Measurements from ENCODE around the gene ANKRD16.
"Not testable (repeated sequence)": the region's sequence is repeated elsewhere in the genome, so short reads cannot be mapped to it uniquely, and the experiment has no call there.

ANKRD16 gene

GRCh38 chr10:5889624-5890451 lies at the start of gene ANKRD16, which contains the start of gene FBH1:
Gene ANKRD16, minus strand, starts transcription at chr10:5889893. Its CDS starts 539 bp downstream, at chr10:5889354.
Gene FBH1, plus strand, starts transcription at chr10:5890243. Its CDS starts 103 bp downstream, at chr10:5890346.
- peak; percentile 99 for DNase-seq (ENCODE audit: low read depth)

GRCh38 chr10:5938291-5938690 lies 48.6 kb upstream of the ANKRD16 start:
- DNase-seq (ENCODE audit: low read depth): no peak

GRCh38 chr10:5937016-5937415 lies 47.3 kb upstream of the ANKRD16 start:
- no peak for DNase-seq (ENCODE audit: low read depth)

- DNase-seq (ENCODE audit: low read depth): no peak
Measured at GRCh38 chr10:5935628-5936027, 45.9 kb upstream of the ANKRD16 start.

GRCh38 chr10:5933909-5934546 lies 44.3 kb upstream of the ANKRD16 start:
- DNase-seq (ENCODE audit: low read depth): no peak

- DNase-seq (ENCODE audit: low read depth): no peak
Measured at GRCh38 chr10:5932345-5932744, 42.7 kb upstream of the ANKRD16 start.

GRCh38 chr10:5930272-5930671 lies 40.6 kb upstream of the ANKRD16 start:
- no peak for DNase-seq (ENCODE audit: low read depth)

- DNase-seq (ENCODE audit: low read depth): no peak
Measured at GRCh38 chr10:5929442-5929841, 39.7 kb upstream of the ANKRD16 start.

- peak; percentile 64 for DNase-seq (ENCODE audit: low read depth)
Measured at GRCh38 chr10:5927306-5927705, 37.6 kb upstream of the ANKRD16 start.

- no peak for DNase-seq (ENCODE audit: low read depth)
Measured at GRCh38 chr10:5924889-5925288, 35.2 kb upstream of the ANKRD16 start.

GRCh38 chr10:5921746-5922145 lies 32.1 kb upstream of the ANKRD16 start:
- DNase-seq (ENCODE audit: low read depth): no peak

GRCh38 chr10:5919568-5919967 lies 29.9 kb upstream of the ANKRD16 start:
- no peak for DNase-seq (ENCODE audit: low read depth)

GRCh38 chr10:5918763-5919162 lies 29.1 kb upstream of the ANKRD16 start:
- DNase-seq (ENCODE audit: low read depth): no peak

- no peak for DNase-seq (ENCODE audit: low read depth)
Measured at GRCh38 chr10:5917305-5917704, 27.6 kb upstream of the ANKRD16 start.

- no peak for DNase-seq (ENCODE audit: low read depth)
Measured at GRCh38 chr10:5915451-5915850, 25.8 kb upstream of the ANKRD16 start.

GRCh38 chr10:5913736-5914135 lies 24.0 kb upstream of the ANKRD16 start:
- no peak for DNase-seq (ENCODE audit: low read depth)

GRCh38 chr10:5911670-5912069 lies 22.0 kb upstream of the ANKRD16 start:
- no peak for DNase-seq (ENCODE audit: low read depth)

- DNase-seq (ENCODE audit: low read depth): no peak
Measured at GRCh38 chr10:5910323-5911100, 20.8 kb upstream of the ANKRD16 start.

- not testable (repeated sequence) for DNase-seq (ENCODE audit: low read depth)
Measured at GRCh38 chr10:5908676-5909075, 19.0 kb upstream of the ANKRD16 start.

GRCh38 chr10:5906651-5907050 lies 17.0 kb upstream of the ANKRD16 start:
- DNase-seq (ENCODE audit: low read depth): no peak

GRCh38 chr10:5905854-5906507 lies 16.3 kb upstream of the ANKRD16 start:
- DNase-seq (ENCODE audit: low read depth): no peak

GRCh38 chr10:5904227-5904626 lies 14.5 kb upstream of the ANKRD16 start:
- no peak for DNase-seq (ENCODE audit: low read depth)
